Neuronal stem cell (in vitro differentiated cells): Measurements from ENCODE around the gene GAREM2.
"Not testable (repeated sequence)": the region's sequence is repeated elsewhere in the genome, so short reads cannot be mapped to it uniquely, and the experiment has no call there.

ENCODE experiments used
- DNase-seq: peaks from one replicate; pipeline ENCODE4 v3.0.0-alpha.2; 2013; ENCODE audit warnings: low spot score
- H2AFZ ChIP-seq: one replicate; pipeline ENCODE4 v1.6.1; 2013; ENCODE audit warnings: mild to moderate bottlenecking, low read length, inconsistent platforms
- H2AK5ac ChIP-seq: 2 replicates; pipeline ENCODE4 v1.6.1; 2013; ENCODE audit warnings: low read depth, mild to moderate bottlenecking, inconsistent platforms, low read length, moderate library complexity, mixed read lengths
- H2BK120ac ChIP-seq: 2 replicates; pipeline ENCODE4 v1.6.1; 2013; ENCODE audit warnings: low read depth, mild to moderate bottlenecking, inconsistent platforms, low read length, moderate library complexity, mixed read lengths
- H2BK12ac ChIP-seq: one replicate; pipeline ENCODE4 v1.6.1; 2013; ENCODE audit warnings: low read length, inconsistent platforms
- H2BK15ac ChIP-seq: 2 replicates; pipeline ENCODE4 v1.6.1; 2013; ENCODE audit warnings: mild to moderate bottlenecking, low read length, inconsistent platforms, mixed read lengths
- H2BK5ac ChIP-seq: one replicate; pipeline ENCODE4 v1.6.1; 2013; ENCODE audit warnings: inconsistent platforms, mild to moderate bottlenecking, low read length, moderate library complexity
- H3K14ac ChIP-seq: one replicate; pipeline ENCODE4 v1.6.1; 2013; ENCODE audit warnings: low read length, inconsistent platforms
- H3K18ac ChIP-seq: 2 replicates; pipeline ENCODE4 v1.6.1; 2013; ENCODE audit warnings: low read length, inconsistent platforms
- H3K23ac ChIP-seq: 2 replicates; pipeline ENCODE4 v1.6.1; 2013; ENCODE audit warnings: low read depth, mild to moderate bottlenecking, mixed read lengths, low read length, inconsistent platforms; ENCODE audit not compliant: poor library complexity
- H3K27ac ChIP-seq: replicated peaks from 3 replicates; pipeline ENCODE4 v1.5.1; 2013; ENCODE audit warnings: low read length, inconsistent platforms
- H3K27me3 ChIP-seq, 3 experiments: 2 replicates each; pipeline ENCODE4 v1.6.1; 2013; ENCODE audit warnings: low read length in 3 of 3, mild to moderate bottlenecking in 2 of 3, inconsistent platforms in 1 of 3, low read depth in 1 of 3, mixed read lengths in 1 of 3, moderate library complexity in 1 of 3; ENCODE audit not compliant: control insufficient read depth in 3 of 3, insufficient read depth in 3 of 3
- H3K36me3 ChIP-seq, 2 donors: replicated peaks in 1 of 2; 2 replicates each; pipeline ENCODE4 v1.6.1; 2013; ENCODE audit warnings: low read length in 2 of 2; ENCODE audit not compliant: control insufficient read depth in 2 of 2, insufficient read depth in 2 of 2
- H3K4ac ChIP-seq: 2 replicates; pipeline ENCODE4 v1.6.1; 2013; ENCODE audit warnings: inconsistent platforms, mild to moderate bottlenecking, low read length, moderate library complexity
- H3K4me1 ChIP-seq, 2 donors: 1 replicate in 1 of 2; 2 replicates in 1 of 2; pipeline ENCODE4 v1.6.1; 2013; ENCODE audit warnings: low read length in 2 of 2, low read depth in 1 of 2; ENCODE audit not compliant: control insufficient read depth in 2 of 2, insufficient read depth in 1 of 2
- H3K4me2 ChIP-seq: one replicate; pipeline ENCODE4 v1.6.1; 2013; ENCODE audit warnings: mild to moderate bottlenecking, low read length, inconsistent platforms; ENCODE audit not compliant: insufficient read depth, poor library complexity, severe bottlenecking
- H3K4me3 ChIP-seq, 2 donors: 2 replicates each; pipeline ENCODE4 v1.5.1; 2013; ENCODE audit warnings: low read length in 2 of 2, mild to moderate bottlenecking in 2 of 2, inconsistent platforms in 1 of 2, moderate library complexity in 1 of 2
- H3K79me1 ChIP-seq: one replicate; pipeline ENCODE4 v1.6.1; 2013; ENCODE audit warnings: low read depth, mild to moderate bottlenecking, inconsistent platforms, low read length, moderate library complexity
- H3K9ac ChIP-seq: one replicate; pipeline ENCODE4 v1.6.1; 2013; ENCODE audit warnings: mild to moderate bottlenecking, low read depth, low read length, inconsistent platforms; ENCODE audit not compliant: poor library complexity
- H3K9me3 ChIP-seq, 2 donors: replicated peaks in 1 of 2; 2 replicates each; pipeline versions ENCODE3 to v1.6.1; 2013; ENCODE audit warnings: low read length in 2 of 2, mild to moderate bottlenecking in 2 of 2, inconsistent platforms in 1 of 2, low read depth in 1 of 2, mixed read lengths in 1 of 2, moderate library complexity in 1 of 2; ENCODE audit not compliant: control insufficient read depth in 2 of 2, insufficient read depth in 1 of 2
- H4K8ac ChIP-seq: one replicate; pipeline ENCODE4 v1.6.1; 2013; ENCODE audit warnings: low read depth, mild to moderate bottlenecking, inconsistent platforms, low read length, moderate library complexity
- H4K91ac ChIP-seq: one replicate; pipeline ENCODE4 v1.6.1; 2013; ENCODE audit warnings: low read length, low read depth, mild to moderate bottlenecking, inconsistent platforms; ENCODE audit not compliant: poor library complexity
- WGBS, 2 donors: extraction: QIAGEN DNeasy Blood & Tissue Kit; methylation state at CpG; one replicate each; pipeline ENCODE4 v1.1.7; 2013; ENCODE audit warnings: missing lambda C conversion rate in 2 of 2, mixed read lengths in 1 of 2; ENCODE audit not compliant: insufficient read length in 2 of 2, insufficient replicate concordance in 1 of 2; ENCODE audit errors: extremely low coverage in 2 of 2; 5-methylcytosine and 5-hydroxymethylcytosine counted together

GAREM2 gene

DNA sequence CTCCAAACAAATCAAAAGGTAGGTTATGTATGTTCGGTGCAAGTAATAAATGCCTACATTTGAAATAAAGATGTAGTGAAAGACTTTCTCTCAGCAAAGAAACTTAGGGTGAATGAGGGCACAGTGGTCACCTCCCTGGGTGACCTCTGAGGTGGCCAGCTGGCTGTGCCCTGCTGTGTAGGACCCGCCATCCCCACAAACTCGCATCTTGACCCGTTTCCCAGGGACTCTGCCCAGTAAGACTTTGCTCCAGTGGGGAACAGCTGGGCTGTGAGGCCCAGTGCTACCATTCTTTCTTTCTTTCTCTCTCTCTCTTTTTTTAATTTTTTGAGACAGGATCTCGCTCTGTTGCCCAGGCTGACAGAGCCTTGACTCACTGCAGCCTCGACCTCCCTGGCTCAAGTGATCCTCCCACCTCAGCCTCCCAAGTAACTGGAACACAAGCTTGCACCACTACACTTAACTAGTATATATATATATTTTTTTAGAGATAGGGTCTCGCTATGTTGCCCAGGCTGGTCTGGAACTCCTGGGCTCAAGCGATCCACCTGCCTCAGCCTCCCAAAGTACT lies 8.2 kb upstream of the GAREM2 start:
- Histone ChIP-seq H3K14ac (no peak overlapping the region), H2BK5ac (no peak overlapping the region), H3K4me2 (no peak overlapping the region), H3K36me3 (no peaks in the 10 kb centered on the region), H4K8ac (no peak overlapping the region), H2BK15ac (no peak overlapping the region), H2AK5ac (no peak overlapping the region), H3K27me3 (peaks cover 0 to 6% (median 0%) of the 10 kb centered on the region in 3 experiments), H2BK120ac (no peak overlapping the region), H2BK12ac (no peak overlapping the region), H3K18ac (no peak overlapping the region), H2AFZ (no peak overlapping the region), H3K4me3 (no peak overlapping the region), H3K9ac (no peak overlapping the region), H3K4ac (no peak overlapping the region), H3K23ac (no peak overlapping the region), H3K9me3 (no peaks in the 10 kb centered on the region), H3K79me1 (no peaks in the 10 kb centered on the region), H3K4me1 (no peaks in the 10 kb centered on the region), H4K91ac (no peak overlapping the region), H3K27ac (no peak overlapping the region)
- WGBS, 2 donors, result no CpG with 5 or more reads among the region's 8 CpGs
- no peak for DNase-seq

DNA sequence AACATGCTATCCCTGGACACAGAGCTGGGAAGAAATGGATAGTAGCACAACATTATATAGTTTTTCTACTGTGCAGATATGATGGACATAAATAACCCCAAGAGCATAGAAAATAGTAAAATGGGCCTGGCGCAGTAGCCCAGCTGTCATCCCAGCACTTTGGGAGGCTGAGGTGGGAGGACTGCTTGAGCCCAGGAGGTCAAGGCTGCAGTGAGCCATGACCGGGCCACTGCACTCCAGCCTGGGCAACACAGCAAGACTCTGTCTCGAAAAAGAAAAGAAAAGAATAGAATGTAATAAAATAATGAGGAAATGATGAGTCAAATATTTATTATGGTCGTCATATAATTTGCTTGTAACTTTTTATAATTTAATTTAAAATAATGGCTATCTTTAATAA lies 7.5 kb upstream of the GAREM2 start:
- Histone ChIP-seq H3K4me3 (no peak overlapping the region), H2BK5ac (no peak overlapping the region)

DNA sequence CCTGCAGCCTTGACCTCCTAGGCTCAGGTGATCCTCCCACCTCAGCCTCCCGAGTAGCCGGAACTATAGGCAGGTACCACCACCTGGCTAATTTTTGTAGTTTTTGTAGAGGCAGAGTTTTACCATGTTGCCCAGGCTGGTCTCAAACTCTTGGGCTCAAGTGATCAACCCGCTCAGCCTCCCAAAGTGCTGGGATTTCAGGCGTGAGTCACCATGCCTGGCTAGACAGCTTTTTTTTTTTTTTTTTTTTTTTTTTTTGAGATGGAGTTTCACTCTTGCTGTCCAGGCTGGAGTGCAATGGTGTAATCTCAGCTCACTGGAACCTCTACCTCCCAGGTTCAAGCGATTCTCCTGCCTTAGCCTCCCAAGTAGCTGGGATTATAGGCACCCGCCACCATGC lies 6.3 kb upstream of the GAREM2 start:
- H3K14ac ChIP-seq, H4K8ac ChIP-seq, H3K27me3 ChIP-seq, H2BK15ac ChIP-seq, H2BK12ac ChIP-seq, H3K18ac ChIP-seq, H3K79me1 ChIP-seq, H3K27ac ChIP-seq, H2BK120ac ChIP-seq, H3K23ac ChIP-seq, H4K91ac ChIP-seq, H3K4me2 ChIP-seq, H3K9me3 ChIP-seq, H3K4ac ChIP-seq, H3K4me3 ChIP-seq, H3K36me3 ChIP-seq, H3K9ac ChIP-seq, H2BK5ac ChIP-seq, H3K4me1 ChIP-seq, H2AFZ ChIP-seq, H2AK5ac ChIP-seq, DNase-seq: not testable (repeated sequence)
- WGBS, 2 donors, result no CpG with 5 or more reads among the region's 6 CpGs

More for the DNA sequence above, 7.5 kb upstream of the GAREM2 start:
- H3K4ac ChIP-seq, result no peak overlapping the region
- no peak overlapping the region for H2BK12ac ChIP-seq
- no peak overlapping the region for H2BK15ac ChIP-seq
- no peak overlapping the region for H2BK120ac ChIP-seq
- no peak overlapping the region for H3K4me2 ChIP-seq
- no peak overlapping the region for H3K23ac ChIP-seq
- DNase-seq, result no peak
- no peak overlapping the region for H2AFZ ChIP-seq
- no peaks in the 10 kb centered on the region for H3K79me1 ChIP-seq
- no peaks in the 10 kb centered on the region for H3K36me3 ChIP-seq
- no peaks in the 10 kb centered on the region for H3K4me1 ChIP-seq
- no peaks in the 10 kb centered on the region for H3K9me3 ChIP-seq
- no peak overlapping the region for H4K8ac ChIP-seq
- WGBS, 2 donors, result no CpG with 5 or more reads among the region's 4 CpGs
- H4K91ac ChIP-seq, result no peak overlapping the region
- H3K27ac ChIP-seq, result no peak overlapping the region
- H3K9ac ChIP-seq, result no peak overlapping the region
- peaks cover 0 to 9% (median 0%) of the 10 kb centered on the region in 3 experiments for H3K27me3 ChIP-seq
- H2AK5ac ChIP-seq, result no peak overlapping the region
- H3K14ac ChIP-seq, result no peak overlapping the region
- no peak overlapping the region for H3K18ac ChIP-seq

DNA sequence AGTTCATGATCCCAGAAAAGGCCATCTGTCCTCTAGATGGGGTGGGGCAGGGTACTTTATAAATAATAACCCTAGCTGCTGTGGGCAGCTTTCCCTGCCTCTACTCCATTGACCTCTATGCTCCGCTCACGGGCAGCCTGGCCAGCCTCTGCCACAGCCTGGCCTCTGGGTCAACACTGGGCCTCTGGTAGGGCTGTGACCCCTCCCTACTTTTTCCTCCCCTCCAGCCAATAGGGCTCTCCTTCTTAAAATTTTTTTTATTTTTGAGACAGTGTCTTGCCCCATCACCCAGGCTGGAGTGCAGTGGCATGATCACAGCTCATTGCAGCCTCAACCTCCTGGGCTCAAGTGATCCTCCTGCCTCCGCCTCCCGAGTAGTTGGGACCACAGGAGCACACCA lies 4.1 kb upstream of the GAREM2 start:
- WGBS, 2 donors, result no CpG with 5 or more reads among the region's 4 CpGs
- Histone ChIP-seq H2BK15ac (no peak overlapping the region), H2BK12ac (no peak overlapping the region)

More for the DNA sequence above, 4.1 kb upstream of the GAREM2 start:
- Histone ChIP-seq H4K91ac (no peak overlapping the region), H3K14ac (no peak overlapping the region), H2BK120ac (no peak overlapping the region), H2AK5ac (no peak overlapping the region), H3K4me1 (peaks cover 0 to 2% of the 10 kb centered on the region in 2 donors), H3K4me3 (no peak overlapping the region), H3K79me1 (peaks cover 2% of the 10 kb centered on the region), H3K4me2 (no peak overlapping the region), H3K4ac (no peak overlapping the region), H2BK5ac (no peak overlapping the region), H2AFZ (no peak overlapping the region), H3K27ac (no peak overlapping the region), H4K8ac (no peak overlapping the region), H3K36me3 (no peaks in the 10 kb centered on the region), H3K9ac (no peak overlapping the region), H3K9me3 (no peaks in the 10 kb centered on the region), H3K27me3 (peaks cover 0 to 9% (median 0%) of the 10 kb centered on the region in 3 experiments), H3K23ac (no peak overlapping the region), H3K18ac (no peak overlapping the region)
- DNase-seq, result no peak
